ENCODE data around the gene TDRD10. TPM values are rescaled to one million over a fixed set of nuclear protein-coding genes. Genes with fewer than 3 reads are reported as not detected.

The TDRD10 gene
- total RNA-seq, 1 experiment from 2014 or later: not detected

GRCh38 chr1:154468535-154469250 lies 33.3 kb upstream of the TDRD10 start:
- Histone ChIP-seq H4K20me1 (ENCODE audit: insufficient read depth) (no peaks in the 10 kb centered on the region), H3K27ac (no peak overlapping the region), H2AFZ (no peak overlapping the region), H3K79me2 (ENCODE audit: low read depth) (no peaks in the 10 kb centered on the region), H3K9me3 (ENCODE audit: insufficient read depth, low read depth) (no peaks in the 10 kb centered on the region), H3K36me3 (ENCODE audit: low read depth) (no peaks in the 10 kb centered on the region), H3F3A (ENCODE audit: insufficient read depth, low read depth) (no peaks in the 10 kb centered on the region), H3K4me3 (no peak overlapping the region), H3K27me3 (ENCODE audit: insufficient read depth, low read depth) (no peaks in the 10 kb centered on the region), H3K4me1 (replicated peaks; ENCODE audit: insufficient read depth) (peaks cover 1% of the 10 kb centered on the region), H3K4me2 (no peak overlapping the region), H3K9me2 (ENCODE audit: insufficient read depth) (no peaks in the 10 kb centered on the region)
- CTCF ChIA-PET: no interaction called here
- TF ChIP-seq EZH2 (IDR thresholded peaks at IDR 0.05; ENCODE audit: low read depth): no peak
- no peak for TF ChIP-seq CTCF (conservative IDR thresholded peaks at IDR 0.05)
- no TSS peak for BruUV-seq (replicated peaks)
- DNase-seq: no peak
- POLR2A ChIA-PET (ENCODE audit: unreplicated experiment): interaction anchor here (0.7 kb wide), 1 partner anchor 20 kb away, joined by 3 read pairs; no protein-coding TSS in a partner anchor
- intact Hi-C loops (cut with micrococcal nuclease; ENCODE audit: unreplicated experiment): no loop called here

GRCh38 chr1:154469844-154470560 lies 32.0 kb upstream of the TDRD10 start:
- BruUV-seq (replicated peaks): no TSS peak
- TF ChIP-seq EZH2 (IDR thresholded peaks at IDR 0.05; ENCODE audit: low read depth): no peak
- TF ChIP-seq CTCF (conservative IDR thresholded peaks at IDR 0.05): no peak
- Histone ChIP-seq H3K27me3 (ENCODE audit: insufficient read depth, low read depth) (no peaks in the 10 kb centered on the region), H3K9me2 (ENCODE audit: insufficient read depth) (no peaks in the 10 kb centered on the region), H3K36me3 (ENCODE audit: low read depth) (no peaks in the 10 kb centered on the region), H2AFZ (no peak overlapping the region), H3F3A (ENCODE audit: insufficient read depth, low read depth) (peaks cover 4% of the 10 kb centered on the region; the same call in 1 of the 2 replicates), H3K4me2 (no peak overlapping the region), H3K27ac (no peak overlapping the region), H4K20me1 (ENCODE audit: insufficient read depth) (no peaks in the 10 kb centered on the region), H3K4me3 (no peak overlapping the region), H3K79me2 (ENCODE audit: low read depth) (no peaks in the 10 kb centered on the region), H3K4me1 (replicated peaks; ENCODE audit: insufficient read depth) (no peaks in the 10 kb centered on the region), H3K9me3 (ENCODE audit: insufficient read depth, low read depth) (no peaks in the 10 kb centered on the region)
- intact Hi-C loops (cut with micrococcal nuclease; ENCODE audit: unreplicated experiment): no loop called here
- CTCF ChIA-PET: no interaction called here
- POLR2A ChIA-PET (ENCODE audit: unreplicated experiment): interaction anchor here (0.5 kb wide), 1 partner anchor 352 kb away, joined by 3 read pairs; no protein-coding TSS in a partner anchor
- no peak for DNase-seq

- no peak for TF ChIP-seq CTCF (conservative IDR thresholded peaks at IDR 0.05)
- no peak for TF ChIP-seq EZH2 (IDR thresholded peaks at IDR 0.05; ENCODE audit: low read depth)
- no TSS peak for BruUV-seq (replicated peaks)
- no peak overlapping the region for H2AFZ ChIP-seq
- H3K27me3 ChIP-seq (ENCODE audit: insufficient read depth, low read depth): no peaks in the 10 kb centered on the region
- H3K4me1 ChIP-seq (replicated peaks; ENCODE audit: insufficient read depth): 0 out of 2 replicates have a peak, but pooled peaks cover 4% of the 10 kb centered on the region
- H3F3A ChIP-seq (ENCODE audit: insufficient read depth, low read depth): peaks cover 10% of the 10 kb centered on the region; the same call in 1 of the 2 replicates
- no peaks in the 10 kb centered on the region for H3K9me2 ChIP-seq (ENCODE audit: insufficient read depth)
- H4K20me1 ChIP-seq (ENCODE audit: insufficient read depth): no peaks in the 10 kb centered on the region
- no peak overlapping the region for H3K4me3 ChIP-seq
- no peak for DNase-seq
- intact Hi-C loops (cut with micrococcal nuclease; ENCODE audit: unreplicated experiment): no loop called here
- POLR2A ChIA-PET (ENCODE audit: unreplicated experiment): interaction anchor here (0.6 kb wide), 1 partner anchor 197 kb away, joined by 3 read pairs; no protein-coding TSS in a partner anchor
- H3K36me3 ChIP-seq (ENCODE audit: low read depth): no peaks in the 10 kb centered on the region
- no peaks in the 10 kb centered on the region for H3K9me3 ChIP-seq (ENCODE audit: insufficient read depth, low read depth)
- CTCF ChIA-PET: interaction anchor here (0.7 to 0.8 kb wide), 2 partner anchors 68 to 389 kb away, joined by 3 to 6 read pairs; no protein-coding TSS in a partner anchor
- no peak overlapping the region for H3K27ac ChIP-seq
- H3K79me2 ChIP-seq (ENCODE audit: low read depth): no peaks in the 10 kb centered on the region
- H3K4me2 ChIP-seq: no peak overlapping the region
Observed at GRCh38 chr1:154471304-154471703, 30.7 kb upstream of the TDRD10 start.
